GM21381 (cell line): ENCODE results near the gene TBC1D22A.

Experiments
- ATAC-seq: cut with Tn5 transposase; IDR thresholded peaks from one replicate; pipeline ENCODE4 v1.9.1; 2021; ENCODE audit warnings: mild to moderate bottlenecking, moderate library complexity; ENCODE audit not compliant: unreplicated experiment

TBC1D22A gene

GRCh38 chr22:46794067-46794466 lies 31.6 kb downstream of the TBC1D22A start:
- no peak for ATAC-seq

GRCh38 chr22:46794491-46794890 lies 32.0 kb downstream of the TBC1D22A start:
- no peak for ATAC-seq

GRCh38 chr22:46795140-46795539 lies 32.7 kb downstream of the TBC1D22A start:
- no peak for ATAC-seq

GRCh38 chr22:46795845-46796565 lies 33.6 kb downstream of the TBC1D22A start:
- ATAC-seq, result no peak

- ATAC-seq, result no peak
These were observed 34.2 kb downstream of the TBC1D22A start for GRCh38 chr22:46796566-46797195.

- ATAC-seq, result no peak
These were observed 34.9 kb downstream of the TBC1D22A start for GRCh38 chr22:46797355-46797754.

GRCh38 chr22:46798041-46798365 lies 35.6 kb downstream of the TBC1D22A start:
- no peak for ATAC-seq

- no peak for ATAC-seq
These were observed 36.2 kb downstream of the TBC1D22A start for GRCh38 chr22:46798366-46799350.

GRCh38 chr22:46799626-46800025 lies 37.2 kb downstream of the TBC1D22A start:
- no peak for ATAC-seq

- no peak for ATAC-seq
These were observed 37.8 kb downstream of the TBC1D22A start for GRCh38 chr22:46800102-46800857.

GRCh38 chr22:46801331-46801811 lies 38.9 kb downstream of the TBC1D22A start:
- no peak for ATAC-seq

- ATAC-seq, result no peak
These were observed 39.6 kb downstream of the TBC1D22A start for GRCh38 chr22:46801826-46802607.

GRCh38 chr22:46802608-46803027 lies 40.2 kb downstream of the TBC1D22A start:
- no peak for ATAC-seq

- no peak for ATAC-seq
These were observed 40.8 kb downstream of the TBC1D22A start for GRCh38 chr22:46803031-46803880.

- no peak for ATAC-seq
These were observed 41.5 kb downstream of the TBC1D22A start for GRCh38 chr22:46803936-46804335.

- no peak for ATAC-seq
These were observed 44.3 kb downstream of the TBC1D22A start for GRCh38 chr22:46806794-46807193.

GRCh38 chr22:46807458-46807857 lies 45.0 kb downstream of the TBC1D22A start:
- ATAC-seq, result no peak

GRCh38 chr22:46809153-46809885 lies 46.9 kb downstream of the TBC1D22A start:
- no peak for ATAC-seq
